Transverse colon (tissue), 4 donors: Measurements from ENCODE around the gene GDPD3. TPM values are rescaled to one million over a fixed set of nuclear protein-coding genes. Genes with fewer than 3 reads are reported as not detected.
A peak's percentile ranks its signal among the peaks of the same experiment; 100 is the strongest.

Source experiments
- DNase-seq: peaks from one replicate; pipeline ENCODE4 v3.0.0-alpha.2; 2019
- H3K27ac ChIP-seq, 4 donors: fragments of 200-600 bp; sonication (generic); 2 replicates each; pipeline ENCODE4 v1.5.1; 2016 to 2018; ENCODE audit warnings: inconsistent platforms in 4 of 4
- H3K27me3 ChIP-seq: fragments of 200-600 bp; sonication (generic); 2 replicates; pipeline ENCODE4 v1.5.1; 2017; ENCODE audit warnings: inconsistent platforms
- H3K36me3 ChIP-seq, 4 donors: fragments of 200-600 bp; sonication (generic); 2 replicates each; pipeline ENCODE4 v1.5.1; 2017 to 2019; ENCODE audit warnings: inconsistent platforms in 4 of 4
- H3K4me1 ChIP-seq, 4 donors: fragments of 200-600 bp; sonication (generic); 2 replicates each; pipeline ENCODE4 v1.5.1; 2017 to 2020; ENCODE audit warnings: inconsistent platforms in 4 of 4
- H3K4me3 ChIP-seq, 4 donors: fragments of 200-600 bp; sonication (generic); 1 replicate in 1 of 4; 2 replicates in 3 of 4; pipeline versions ENCODE4 v1.5.1 to v1.6.1; 2017 to 2019; ENCODE audit warnings: inconsistent platforms in 4 of 4
- H3K9me3 ChIP-seq, 2 donors: fragments of 200-600 bp; sonication (generic); 2 replicates each; pipeline ENCODE4 v1.5.1; 2017 to 2019; ENCODE audit warnings: inconsistent platforms in 2 of 2
- EP300 ChIP-seq: sonication (generic); formaldehyde crosslinking; IDR thresholded peaks from one replicate; pipeline ENCODE4 v1.6.1; 2017; ENCODE audit warnings: antibody characterized with exemption, low read depth
- POLR2A ChIP-seq: fragments of 450-650 bp; IDR thresholded peaks from one replicate; pipeline ENCODE4 v1.6.1; 2016; ENCODE audit warnings: antibody characterized with exemption, mild to moderate bottlenecking, moderate library complexity
- POLR2AphosphoS5 ChIP-seq, 3 donors: sonication (generic); formaldehyde crosslinking; IDR thresholded peaks; one replicate each; pipeline ENCODE4 v1.6.1; 2016; ENCODE audit warnings: antibody characterized with exemption in 3 of 3
- WGBS, 2 donors: methylation state at CpG; one replicate each; pipeline ENCODE4 v1.1.5; 2018; ENCODE audit warnings: low coverage in 1 of 2; 5-methylcytosine and 5-hydroxymethylcytosine counted together
- in situ Hi-C, 4 donors: fragments of 200-750 bp; cut with MboI; loops; one replicate each; pipeline versions ENCODE4 v1.15.0 to v1.15.1; 2017; ENCODE audit warnings: low sequenced_read_pairs in 3 of 4, low pct_ligation_motif_present in 1 of 4, low pct_unique_long_range_greater_than_20kb in 1 of 4
- intact Hi-C: fragments of 100-400 bp; cut with DNase I; formaldehyde crosslinking; loops from one replicate; pipeline ENCODE4 v1.15.1; 2023; ENCODE audit warnings: low total_unique reads
- total RNA-seq, 4 donors: library from RNA; depleted of rRNA; stranded (reverse); fragments of >200 nt; gene quantifications; one replicate each; pipeline ENCODE4 v1.1.0, GENCODE V29; 2016
- TF ChIP-seq, protein P1 (sequence below), 5 experiments: fragments of 200-600 bp in 3 of 5; fragments of 450-650 bp in 2 of 5; sonication (generic) in 3 of 5; IDR thresholded peaks; 1 replicate in 2 of 5; 2 replicates in 3 of 5; pipeline ENCODE4 v1.5.1; 2016 to 2017; ENCODE audit warnings: antibody characterized with exemption in 5 of 5, inconsistent platforms in 3 of 5, mild to moderate bottlenecking in 2 of 5, moderate library complexity in 1 of 5

Gene GDPD3
- total RNA-seq, 4 donors from 2014 or later = 9.4 to 33.3 (median 30.4) TPM

DNA sequence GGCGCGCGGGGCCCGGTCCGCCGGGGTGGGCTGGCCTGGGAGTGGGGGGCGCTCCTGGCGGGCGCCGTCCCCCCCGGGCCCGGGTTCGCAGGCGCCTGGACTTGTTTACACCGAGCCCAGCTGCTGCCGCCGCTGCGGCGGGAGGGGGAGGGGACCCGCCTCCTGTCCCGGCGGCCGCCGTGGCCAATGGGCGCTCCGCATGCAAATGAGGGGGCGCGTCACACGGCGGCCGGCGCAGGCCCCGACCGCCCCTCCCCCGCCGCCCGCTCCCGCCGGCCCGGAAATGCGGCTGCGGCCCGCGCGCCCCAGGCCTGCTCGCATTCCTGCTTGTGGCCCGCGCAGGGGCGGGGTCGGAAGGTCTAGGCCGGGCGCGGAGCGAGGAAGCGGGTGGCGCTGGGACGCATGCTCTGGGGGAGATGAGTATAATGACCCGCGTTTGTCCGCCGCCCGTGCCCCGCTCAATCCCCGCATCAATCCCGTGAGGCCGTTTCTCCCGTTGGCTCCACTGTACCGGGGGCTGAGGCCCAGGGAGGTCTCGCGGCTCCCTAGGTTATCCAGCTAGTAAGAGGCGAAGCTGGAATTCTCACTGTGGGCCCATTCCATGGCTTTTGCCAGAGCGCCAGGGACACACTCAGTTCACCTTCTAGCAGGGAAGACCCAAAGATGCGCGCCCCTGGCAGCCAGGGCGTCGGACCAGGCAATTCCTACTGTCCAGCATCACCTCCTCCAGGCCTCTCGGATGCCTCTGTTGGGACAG is 17.1 kb downstream of the GDPD3 start, which contains the start of gene YPEL3:
YPEL3 (minus strand) TSS at position 109 of the 757 bp plus-strand sequence. CDS start 731 bp downstream, outside the sequence.
- in situ Hi-C loops = loop anchor here in 2 of 4 donors (25.0 kb wide), 2 partner anchors 316 to 541 kb away; partner anchors contain the start of gene ZNF771 (in 2 of the 2)
- peaks cover 21 to 40% (median 34%) of the 10 kb centered on the region in 4 donors for H3K4me1 ChIP-seq

DNA sequence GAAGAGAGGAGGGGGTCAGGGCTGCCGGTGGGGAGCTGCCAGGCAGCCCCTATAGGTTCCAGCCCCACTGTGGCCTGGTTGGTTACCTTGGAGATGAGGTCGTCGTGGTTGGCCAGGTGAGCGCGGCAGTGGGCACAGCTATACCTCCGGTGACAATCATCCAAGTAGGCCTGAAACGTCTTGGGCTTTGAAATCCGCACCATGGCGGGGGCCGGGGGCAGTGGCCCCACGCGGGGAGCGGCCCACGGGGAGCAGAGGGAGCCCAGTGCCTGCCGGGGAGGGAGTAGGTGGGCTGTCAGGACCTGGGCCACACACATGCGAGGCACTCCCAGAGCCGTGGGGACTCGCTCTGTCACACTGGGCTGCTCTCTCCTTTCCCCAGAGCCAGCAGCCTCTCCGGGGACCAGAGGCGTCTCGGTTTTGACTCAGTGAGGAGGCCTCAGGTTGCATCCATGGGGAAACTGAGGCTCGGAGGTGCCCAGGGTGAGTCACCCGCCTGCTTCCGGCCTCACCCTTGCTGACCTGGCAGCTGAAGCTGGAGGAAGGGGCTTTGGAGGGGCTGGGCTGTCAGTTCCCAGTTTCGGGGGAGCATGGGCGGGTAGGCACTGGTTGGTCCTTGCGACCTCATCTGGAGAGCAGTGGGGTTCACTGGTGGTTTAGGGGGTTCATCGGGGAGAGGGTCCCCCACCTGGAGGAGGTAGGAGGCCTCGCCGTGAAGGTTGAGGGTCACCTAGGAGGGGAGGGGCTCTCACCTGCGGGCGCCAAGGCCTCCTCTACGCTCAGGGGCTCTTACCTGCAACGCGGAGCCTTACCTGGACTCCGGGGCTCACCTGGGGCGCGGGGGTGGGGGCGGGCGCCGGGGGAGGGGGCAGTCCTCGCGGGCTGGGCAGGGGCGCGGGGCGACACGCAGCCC is 17.9 kb downstream of the GDPD3 start:
- no peaks in the 10 kb centered on the region for H3K36me3 ChIP-seq
- peak; percentile 38 for DNase-seq

More for the DNA sequence above, 17.1 kb downstream of the GDPD3 start, which contains the start of gene YPEL3:
- no peaks in the 10 kb centered on the region for H3K27me3 ChIP-seq
- peak within 1 kb of the TSS; percentile 61 to 88 (median 80) for H3K4me3 ChIP-seq
- TF ChIP-seq POLR2AphosphoS5 (IDR thresholded peaks at IDR 0.05) (peak; percentile 53 to 70 (median 62)), EP300 (no peak), POLR2A (peak; percentile 56)
- TF ChIP-seq, protein P1, sequence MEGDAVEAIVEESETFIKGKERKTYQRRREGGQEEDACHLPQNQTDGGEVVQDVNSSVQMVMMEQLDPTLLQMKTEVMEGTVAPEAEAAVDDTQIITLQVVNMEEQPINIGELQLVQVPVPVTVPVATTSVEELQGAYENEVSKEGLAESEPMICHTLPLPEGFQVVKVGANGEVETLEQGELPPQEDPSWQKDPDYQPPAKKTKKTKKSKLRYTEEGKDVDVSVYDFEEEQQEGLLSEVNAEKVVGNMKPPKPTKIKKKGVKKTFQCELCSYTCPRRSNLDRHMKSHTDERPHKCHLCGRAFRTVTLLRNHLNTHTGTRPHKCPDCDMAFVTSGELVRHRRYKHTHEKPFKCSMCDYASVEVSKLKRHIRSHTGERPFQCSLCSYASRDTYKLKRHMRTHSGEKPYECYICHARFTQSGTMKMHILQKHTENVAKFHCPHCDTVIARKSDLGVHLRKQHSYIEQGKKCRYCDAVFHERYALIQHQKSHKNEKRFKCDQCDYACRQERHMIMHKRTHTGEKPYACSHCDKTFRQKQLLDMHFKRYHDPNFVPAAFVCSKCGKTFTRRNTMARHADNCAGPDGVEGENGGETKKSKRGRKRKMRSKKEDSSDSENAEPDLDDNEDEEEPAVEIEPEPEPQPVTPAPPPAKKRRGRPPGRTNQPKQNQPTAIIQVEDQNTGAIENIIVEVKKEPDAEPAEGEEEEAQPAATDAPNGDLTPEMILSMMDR (IDR thresholded peaks at IDR 0.05) = no peak
- peaks cover 6 to 7% of the 10 kb centered on the region in 2 donors for H3K9me3 ChIP-seq
- H3K36me3 ChIP-seq = no peaks in the 10 kb centered on the region
- whole genome bisulfite sequencing, 2 donors = 27 to 57% methylated on average over 1 to 28 of the region's 77 CpGs
- peak within 1 kb of the TSS; percentile 91 to 92 (median 92) for H3K27ac ChIP-seq
- DNase-seq = peak; percentile 96
- intact Hi-C loops = no loop called here

DNA sequence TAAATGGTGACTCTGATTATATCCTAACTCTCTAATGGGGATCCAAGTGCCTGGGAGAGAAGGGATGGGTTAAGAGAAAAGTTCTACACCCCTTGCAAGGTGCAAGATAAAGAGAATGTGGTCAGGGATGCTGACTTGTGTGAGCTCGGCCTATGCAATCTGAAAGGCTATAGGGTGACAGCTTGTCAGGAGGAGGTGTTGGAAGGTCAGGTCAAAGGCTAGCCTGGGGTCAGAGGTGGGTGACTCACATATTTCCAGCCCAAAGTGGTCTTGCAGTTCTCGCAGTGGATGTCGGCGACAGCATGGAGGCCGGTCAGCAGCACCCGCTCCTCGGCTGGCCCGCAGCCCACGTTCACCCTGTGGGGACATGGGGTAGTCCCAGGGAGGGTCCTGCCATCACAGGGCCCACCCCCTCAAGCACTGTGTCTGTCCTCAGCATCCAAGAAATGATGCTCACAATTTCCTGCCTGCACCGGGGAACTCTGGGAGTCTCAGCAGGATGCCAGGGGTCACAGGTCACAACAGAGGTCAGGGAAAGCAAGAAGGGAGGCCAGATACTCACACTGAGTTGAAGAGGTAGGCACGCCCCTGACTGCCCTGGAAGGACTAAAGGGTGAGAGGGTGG is 18.7 kb downstream of the GDPD3 start:
- no peaks in the 10 kb centered on the region for H3K36me3 ChIP-seq

More for the DNA sequence above, 17.9 kb downstream of the GDPD3 start:
- no peak for TF ChIP-seq EP300
- TF ChIP-seq POLR2A = no peak
- TF ChIP-seq, protein P1 (IDR thresholded peaks at IDR 0.05) = no peak
- no peak for TF ChIP-seq POLR2AphosphoS5 (IDR thresholded peaks at IDR 0.05)
- H3K4me1 ChIP-seq = peaks cover 25 to 48% (median 38%) of the 10 kb centered on the region in 4 donors
- H3K27me3 ChIP-seq = no peaks in the 10 kb centered on the region
- H3K9me3 ChIP-seq = peaks cover 6 to 7% of the 10 kb centered on the region in 2 donors
- intact Hi-C loops = no loop called here
- in situ Hi-C loops = loop anchor here in 2 of 4 donors (25.0 kb wide), 2 partner anchors 317 to 542 kb away; partner anchors contain the start of gene ZNF771 (in 2 of the 2)
- H3K4me3 ChIP-seq = peak overlapping the region; percentile 61 to 88 (median 80)
- peak overlapping the region; percentile 91 to 92 (median 92) for H3K27ac ChIP-seq
- 11% methylated on average over 26 of the region's 47 CpGs; no CpG with 5 or more reads in 1 of the 2 donors for WGBS, 2 donors

More for the DNA sequence above, 18.7 kb downstream of the GDPD3 start:
- no peak for DNase-seq
- in situ Hi-C loops (loop anchor here in 2 of 4 donors (25.0 kb wide), 2 partner anchors 318 to 543 kb away; partner anchors contain the start of gene ZNF771 (in 2 of the 2)), intact Hi-C loops (no loop called here)
- TF ChIP-seq, protein P1 (IDR thresholded peaks at IDR 0.05) = no peak
- TF ChIP-seq EP300 (no peak), POLR2AphosphoS5 (IDR thresholded peaks at IDR 0.05) (no peak), POLR2A (no peak)
- Histone ChIP-seq H3K27ac (peak overlapping the region; percentile 91 to 92 (median 92)), H3K9me3 (peaks cover 6 to 7% of the 10 kb centered on the region in 2 donors), H3K27me3 (no peaks in the 10 kb centered on the region), H3K4me3 (peak overlapping the region; percentile 61 to 88 (median 80)), H3K4me1 (peaks cover 25 to 49% (median 38%) of the 10 kb centered on the region in 4 donors)
- WGBS, 2 donors = 87% methylated on average over 11 of the region's 11 CpGs; no CpG with 5 or more reads in 1 of the 2 donors
